Epithelial cell of esophagus (primary cell): ENCODE data around the gene MTCL1.
A peak's percentile ranks its signal among the peaks of the same experiment; 100 is the strongest.

ENCODE experiments used
- DNase-seq: peaks from one replicate; pipeline ENCODE4 v3.0.0; 2010; ENCODE audit warnings: low read depth
- H3K4me3 ChIP-seq: 2 replicates; pipeline ENCODE4 v1.5.1; 2011; ENCODE audit warnings: mild to moderate bottlenecking, low read length, control low read depth
- CTCF ChIP-seq: IDR thresholded peaks from 2 replicates; pipeline ENCODE4 v1.5.1; 2011; ENCODE audit warnings: low read depth, mild to moderate bottlenecking, low read length, control low read depth, inconsistent platforms; ENCODE audit not compliant: insufficient read depth; ENCODE audit errors: missing control alignments

MTCL1 gene

GRCh38 chr18:8801263-8801901, 96.0 kb downstream of the MTCL1 start:
- peak; percentile 80 for DNase-seq
- TF ChIP-seq CTCF = no peak
- no peak overlapping the region for H3K4me3 ChIP-seq

GRCh38 chr18:8802017-8802672, 96.8 kb downstream of the MTCL1 start:
- no peak for TF ChIP-seq CTCF
- no peak for DNase-seq
- H3K4me3 ChIP-seq = no peak overlapping the region

- no peak overlapping the region for H3K4me3 ChIP-seq
- TF ChIP-seq CTCF = no peak
- no peak for DNase-seq
Observed at GRCh38 chr18:8803063-8803795, 97.9 kb downstream of the MTCL1 start.

DNA sequence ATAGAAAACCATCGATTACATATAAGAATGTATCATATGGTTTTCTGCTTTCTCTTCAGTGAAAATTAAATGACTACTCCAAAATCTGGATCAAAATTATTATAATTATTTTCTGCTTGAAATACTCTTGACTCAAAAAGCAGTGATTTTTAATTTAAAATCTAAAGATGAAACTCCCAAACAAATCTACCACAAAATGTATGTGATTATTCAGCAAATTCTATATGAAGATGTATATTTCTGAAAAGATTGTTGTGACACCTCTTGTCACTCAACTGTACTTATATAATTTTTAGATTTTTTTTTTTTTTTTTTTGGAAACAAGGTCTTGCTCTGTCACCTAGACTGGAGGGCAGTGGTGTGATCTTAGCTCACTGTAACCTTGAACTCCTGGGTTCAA, 98.6 kb downstream of the MTCL1 start:
- TF ChIP-seq CTCF = no peak
- H3K4me3 ChIP-seq = no peak overlapping the region
- no peak for DNase-seq

GRCh38 chr18:8805552-8805951, 100.2 kb downstream of the MTCL1 start:
- no peak overlapping the region for H3K4me3 ChIP-seq
- no peak for TF ChIP-seq CTCF
- DNase-seq = no peak

- no peak for DNase-seq
- H3K4me3 ChIP-seq = no peak overlapping the region
- no peak for TF ChIP-seq CTCF
Observed at GRCh38 chr18:8806100-8806797, 100.9 kb downstream of the MTCL1 start.
